ENCODE measurements around the gene SMCHD1. TPM values are rescaled to one million over a fixed set of nuclear protein-coding genes. Genes with fewer than 3 reads are reported as not detected.

Gene SMCHD1
- total and polyA plus RNA-seq, 4 donors = 4.4 to 49.0 (median 25.4) TPM

DNA sequence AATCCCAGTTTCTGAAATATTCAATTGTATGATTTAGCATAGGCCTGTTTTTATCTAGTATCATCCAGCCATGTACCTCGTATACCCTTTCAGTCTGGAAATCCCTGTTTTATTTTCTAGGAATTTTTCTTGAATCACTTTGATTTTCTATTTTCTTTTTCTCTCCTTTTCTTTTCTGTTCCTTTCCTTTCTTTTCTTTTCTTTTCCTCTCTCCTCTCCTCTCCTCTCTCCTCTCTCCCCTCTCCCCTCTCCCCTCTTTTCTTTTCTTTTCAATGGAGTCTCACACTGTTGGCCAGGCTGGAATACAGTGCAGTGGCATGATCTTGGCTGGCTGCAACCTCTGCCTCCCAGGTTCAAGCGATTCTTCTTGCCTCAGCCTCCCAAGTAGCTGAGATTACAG, 63.5 kb downstream of the SMCHD1 start:
- DNase-seq (ENCODE audit: low spot score) = no peak
- H3K4me1 ChIP-seq (ENCODE audit: control insufficient read depth in 4 of 4, insufficient read depth in 4 of 4, low read length in 3 of 4) = no peaks in the 10 kb centered on the region
- no peaks in the 10 kb centered on the region for H3K27me3 ChIP-seq (ENCODE audit: control insufficient read depth in 4 of 4, insufficient read depth in 4 of 4, low read length in 3 of 4)
- H3K9ac ChIP-seq (ENCODE audit: low read depth in 1 of 2, low read length in 2 of 2) = no peak overlapping the region
- no peak overlapping the region for H3K27ac ChIP-seq (ENCODE audit: low read depth in 1 of 2, low read length in 2 of 2)
- TF ChIP-seq HNF4G (IDR thresholded peaks at IDR 0.05) = no peak
- no peak for TF ChIP-seq HNF4A (conservative IDR thresholded peaks at IDR 0.05)
- TF ChIP-seq, protein P1, sequence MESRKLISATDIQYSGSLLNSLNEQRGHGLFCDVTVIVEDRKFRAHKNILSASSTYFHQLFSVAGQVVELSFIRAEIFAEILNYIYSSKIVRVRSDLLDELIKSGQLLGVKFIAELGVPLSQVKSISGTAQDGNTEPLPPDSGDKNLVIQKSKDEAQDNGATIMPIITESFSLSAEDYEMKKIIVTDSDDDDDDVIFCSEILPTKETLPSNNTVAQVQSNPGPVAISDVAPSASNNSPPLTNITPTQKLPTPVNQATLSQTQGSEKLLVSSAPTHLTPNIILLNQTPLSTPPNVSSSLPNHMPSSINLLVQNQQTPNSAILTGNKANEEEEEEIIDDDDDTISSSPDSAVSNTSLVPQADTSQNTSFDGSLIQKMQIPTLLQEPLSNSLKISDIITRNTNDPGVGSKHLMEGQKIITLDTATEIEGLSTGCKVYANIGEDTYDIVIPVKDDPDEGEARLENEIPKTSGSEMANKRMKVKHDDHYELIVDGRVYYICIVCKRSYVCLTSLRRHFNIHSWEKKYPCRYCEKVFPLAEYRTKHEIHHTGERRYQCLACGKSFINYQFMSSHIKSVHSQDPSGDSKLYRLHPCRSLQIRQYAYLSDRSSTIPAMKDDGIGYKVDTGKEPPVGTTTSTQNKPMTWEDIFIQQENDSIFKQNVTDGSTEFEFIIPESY (IDR thresholded peaks at IDR 0.05) = no peak
- TF ChIP-seq RXRA (IDR thresholded peaks at IDR 0.05) = no peak
- TF ChIP-seq TAF1 (conservative IDR thresholded peaks at IDR 0.05) = no peak
- TF ChIP-seq NR2F2 (IDR thresholded peaks at IDR 0.05) = no peak
- no peak for TF ChIP-seq GABPA (IDR thresholded peaks at IDR 0.05 in 1 of 2, conservative IDR thresholded peaks at IDR 0.05 in 1 of 2)
- TF ChIP-seq, protein P2, sequence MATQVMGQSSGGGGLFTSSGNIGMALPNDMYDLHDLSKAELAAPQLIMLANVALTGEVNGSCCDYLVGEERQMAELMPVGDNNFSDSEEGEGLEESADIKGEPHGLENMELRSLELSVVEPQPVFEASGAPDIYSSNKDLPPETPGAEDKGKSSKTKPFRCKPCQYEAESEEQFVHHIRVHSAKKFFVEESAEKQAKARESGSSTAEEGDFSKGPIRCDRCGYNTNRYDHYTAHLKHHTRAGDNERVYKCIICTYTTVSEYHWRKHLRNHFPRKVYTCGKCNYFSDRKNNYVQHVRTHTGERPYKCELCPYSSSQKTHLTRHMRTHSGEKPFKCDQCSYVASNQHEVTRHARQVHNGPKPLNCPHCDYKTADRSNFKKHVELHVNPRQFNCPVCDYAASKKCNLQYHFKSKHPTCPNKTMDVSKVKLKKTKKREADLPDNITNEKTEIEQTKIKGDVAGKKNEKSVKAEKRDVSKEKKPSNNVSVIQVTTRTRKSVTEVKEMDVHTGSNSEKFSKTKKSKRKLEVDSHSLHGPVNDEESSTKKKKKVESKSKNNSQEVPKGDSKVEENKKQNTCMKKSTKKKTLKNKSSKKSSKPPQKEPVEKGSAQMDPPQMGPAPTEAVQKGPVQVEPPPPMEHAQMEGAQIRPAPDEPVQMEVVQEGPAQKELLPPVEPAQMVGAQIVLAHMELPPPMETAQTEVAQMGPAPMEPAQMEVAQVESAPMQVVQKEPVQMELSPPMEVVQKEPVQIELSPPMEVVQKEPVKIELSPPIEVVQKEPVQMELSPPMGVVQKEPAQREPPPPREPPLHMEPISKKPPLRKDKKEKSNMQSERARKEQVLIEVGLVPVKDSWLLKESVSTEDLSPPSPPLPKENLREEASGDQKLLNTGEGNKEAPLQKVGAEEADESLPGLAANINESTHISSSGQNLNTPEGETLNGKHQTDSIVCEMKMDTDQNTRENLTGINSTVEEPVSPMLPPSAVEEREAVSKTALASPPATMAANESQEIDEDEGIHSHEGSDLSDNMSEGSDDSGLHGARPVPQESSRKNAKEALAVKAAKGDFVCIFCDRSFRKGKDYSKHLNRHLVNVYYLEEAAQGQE (IDR thresholded peaks at IDR 0.05) = no peak
- TF ChIP-seq EGR1 (IDR thresholded peaks at IDR 0.05; ENCODE audit: low read depth in 2 of 2) = no peak
- TF ChIP-seq, protein P3, sequence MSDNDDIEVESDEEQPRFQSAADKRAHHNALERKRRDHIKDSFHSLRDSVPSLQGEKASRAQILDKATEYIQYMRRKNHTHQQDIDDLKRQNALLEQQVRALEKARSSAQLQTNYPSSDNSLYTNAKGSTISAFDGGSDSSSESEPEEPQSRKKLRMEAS (IDR thresholded peaks at IDR 0.05) = no peak
- TF ChIP-seq, protein P4, sequence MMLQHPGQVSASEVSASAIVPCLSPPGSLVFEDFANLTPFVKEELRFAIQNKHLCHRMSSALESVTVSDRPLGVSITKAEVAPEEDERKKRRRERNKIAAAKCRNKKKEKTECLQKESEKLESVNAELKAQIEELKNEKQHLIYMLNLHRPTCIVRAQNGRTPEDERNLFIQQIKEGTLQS (IDR thresholded peaks at IDR 0.05) = no peak
- no peak for TF ChIP-seq JUND (IDR thresholded peaks at IDR 0.05)
- TF ChIP-seq SP1 (IDR thresholded peaks at IDR 0.05) = no peak
- TF ChIP-seq YY1 (IDR thresholded peaks at IDR 0.05) = no peak
- no peak for TF ChIP-seq FOXA2 (IDR thresholded peaks at IDR 0.05)
- TF ChIP-seq, protein P5, sequence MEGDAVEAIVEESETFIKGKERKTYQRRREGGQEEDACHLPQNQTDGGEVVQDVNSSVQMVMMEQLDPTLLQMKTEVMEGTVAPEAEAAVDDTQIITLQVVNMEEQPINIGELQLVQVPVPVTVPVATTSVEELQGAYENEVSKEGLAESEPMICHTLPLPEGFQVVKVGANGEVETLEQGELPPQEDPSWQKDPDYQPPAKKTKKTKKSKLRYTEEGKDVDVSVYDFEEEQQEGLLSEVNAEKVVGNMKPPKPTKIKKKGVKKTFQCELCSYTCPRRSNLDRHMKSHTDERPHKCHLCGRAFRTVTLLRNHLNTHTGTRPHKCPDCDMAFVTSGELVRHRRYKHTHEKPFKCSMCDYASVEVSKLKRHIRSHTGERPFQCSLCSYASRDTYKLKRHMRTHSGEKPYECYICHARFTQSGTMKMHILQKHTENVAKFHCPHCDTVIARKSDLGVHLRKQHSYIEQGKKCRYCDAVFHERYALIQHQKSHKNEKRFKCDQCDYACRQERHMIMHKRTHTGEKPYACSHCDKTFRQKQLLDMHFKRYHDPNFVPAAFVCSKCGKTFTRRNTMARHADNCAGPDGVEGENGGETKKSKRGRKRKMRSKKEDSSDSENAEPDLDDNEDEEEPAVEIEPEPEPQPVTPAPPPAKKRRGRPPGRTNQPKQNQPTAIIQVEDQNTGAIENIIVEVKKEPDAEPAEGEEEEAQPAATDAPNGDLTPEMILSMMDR (IDR thresholded peaks at IDR 0.05; ENCODE audit: low read depth, low read length, missing input control) = no peak
- no peak for TF ChIP-seq FOXA1 (IDR thresholded peaks at IDR 0.05)
- TF ChIP-seq RAD21 (IDR thresholded peaks at IDR 0.05) = no peak
- H3K9me3 ChIP-seq (ENCODE audit: control insufficient read depth in 4 of 4, low read length in 3 of 4) = no peaks in the 10 kb centered on the region
- peaks cover 4 to 47% (median 27%) of the 10 kb centered on the region in 4 donors for H3K36me3 ChIP-seq (ENCODE audit: control insufficient read depth in 4 of 4, insufficient read depth in 3 of 4, low read depth in 1 of 4, low read length in 3 of 4)
- WGBS = 96% methylated on average over 2 of the region's 2 CpGs
- no peak overlapping the region for H3K4me3 ChIP-seq (ENCODE audit: low read depth in 1 of 3, low read length in 3 of 3)

Data from liver (tissue), 9 donors.